ENCODE measurements around the gene POLQ.

Gene POLQ

DNA sequence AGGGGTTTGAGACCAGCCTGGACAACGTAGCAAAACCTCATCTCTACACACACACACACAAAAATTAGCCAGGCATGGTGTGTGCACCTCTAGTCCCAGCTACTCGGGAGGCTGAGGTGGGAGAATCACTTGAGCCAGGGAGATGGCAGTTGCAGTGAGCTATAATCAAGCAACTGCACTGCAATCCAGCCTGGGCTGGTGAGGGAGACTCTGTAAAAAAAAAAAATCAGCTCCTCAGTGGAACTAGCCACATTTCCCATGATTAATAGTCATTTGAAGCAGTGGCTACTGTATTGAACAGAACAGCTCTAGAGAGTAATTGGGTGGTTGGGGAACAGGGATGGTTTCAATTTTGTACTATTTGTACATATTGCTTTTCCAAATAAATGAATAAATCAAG, 35.9 kb upstream of the POLQ start:
- TF ChIP-seq CTCF (IDR thresholded peaks at IDR 0.05), result no peak
- Histone ChIP-seq H3K27ac (no peak overlapping the region), H3K9ac (no peak overlapping the region), H3K27me3 (ENCODE audit: control insufficient read depth, insufficient read depth, low read length) (no peaks in the 10 kb centered on the region), H3K9me3 (ENCODE audit: control insufficient read depth, low read length) (no peaks in the 10 kb centered on the region), H3K36me3 (ENCODE audit: control insufficient read depth, insufficient read depth, low read length) (no peaks in the 10 kb centered on the region), H3K4me1 (no peaks in the 10 kb centered on the region), H3K79me2 (no peaks in the 10 kb centered on the region), H3K4me2 (ENCODE audit: low read length) (no peak overlapping the region), H3K4me3 (ENCODE audit: low read depth, low read length) (no peak overlapping the region), H2AFZ (no peak overlapping the region)

DNA sequence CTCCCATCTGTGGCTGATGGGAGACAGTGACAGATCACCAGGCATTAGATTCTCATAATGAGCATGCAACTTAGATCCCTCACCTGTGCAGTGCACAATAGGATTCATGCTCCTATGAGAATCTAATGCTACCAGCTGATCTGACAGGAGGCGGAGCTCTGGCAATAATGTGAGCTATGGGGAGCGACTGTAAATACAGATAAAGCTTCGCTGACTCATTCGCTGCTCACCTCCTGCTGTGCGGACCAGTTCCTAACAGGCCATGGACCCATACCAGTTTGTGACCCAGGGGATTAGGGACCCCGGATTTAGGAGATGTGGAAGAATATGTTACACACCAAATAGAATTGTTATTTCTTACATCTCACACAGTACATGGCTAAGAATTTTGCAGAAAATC, 28.7 kb upstream of the POLQ start:
- Histone ChIP-seq H2AFZ (no peak overlapping the region), H3K4me3 (ENCODE audit: low read depth, low read length) (no peak overlapping the region), H3K4me1 (no peaks in the 10 kb centered on the region), H3K36me3 (ENCODE audit: control insufficient read depth, insufficient read depth, low read length) (no peaks in the 10 kb centered on the region), H3K9me3 (ENCODE audit: control insufficient read depth, low read length) (no peaks in the 10 kb centered on the region), H3K27me3 (ENCODE audit: control insufficient read depth, insufficient read depth, low read length) (no peaks in the 10 kb centered on the region), H3K27ac (no peak overlapping the region), H3K79me2 (no peaks in the 10 kb centered on the region), H3K4me2 (ENCODE audit: low read length) (no peak overlapping the region), H3K9ac (no peak overlapping the region)
- TF ChIP-seq CTCF (IDR thresholded peaks at IDR 0.05), result no peak

- no peaks in the 10 kb centered on the region for H3K27me3 ChIP-seq (ENCODE audit: control insufficient read depth, insufficient read depth, low read length)
- H3K4me1 ChIP-seq, result no peaks in the 10 kb centered on the region
- TF ChIP-seq CTCF (IDR thresholded peaks at IDR 0.05), result no peak
- H3K9me3 ChIP-seq (ENCODE audit: control insufficient read depth, low read length), result no peaks in the 10 kb centered on the region
- no peak within 1 kb of the TSS for H3K9ac ChIP-seq
- no peak within 1 kb of the TSS for H3K27ac ChIP-seq
- no peaks in the 10 kb centered on the region for H3K79me2 ChIP-seq
- no peak within 1 kb of the TSS for H3K4me3 ChIP-seq (ENCODE audit: low read depth, low read length)
- H2AFZ ChIP-seq, result no peak within 1 kb of the TSS
- no peak within 1 kb of the TSS for H3K4me2 ChIP-seq (ENCODE audit: low read length)
- no peaks in the 10 kb centered on the region for H3K36me3 ChIP-seq (ENCODE audit: control insufficient read depth, insufficient read depth, low read length)
These were observed 21.9 kb upstream of the POLQ start, which contains the start of gene ARGFX for GRCh38 chr3:121567649-121568048. TSS of gene ARGFX (plus strand) at chr3:121567949. CDS start at chr3:121570714, 2,765 bp downstream.

GRCh38 chr3:121566773-121567172, 21.0 kb upstream of the POLQ start:
- Histone ChIP-seq H3K4me3 (ENCODE audit: low read depth, low read length) (no peak overlapping the region), H3K27ac (no peak overlapping the region), H3K4me1 (no peaks in the 10 kb centered on the region), H2AFZ (no peak overlapping the region), H3K4me2 (ENCODE audit: low read length) (no peak overlapping the region), H3K36me3 (ENCODE audit: control insufficient read depth, insufficient read depth, low read length) (no peaks in the 10 kb centered on the region), H3K9ac (no peak overlapping the region), H3K9me3 (ENCODE audit: control insufficient read depth, low read length) (no peaks in the 10 kb centered on the region), H3K79me2 (no peaks in the 10 kb centered on the region), H3K27me3 (ENCODE audit: control insufficient read depth, insufficient read depth, low read length) (no peaks in the 10 kb centered on the region)
- TF ChIP-seq CTCF (IDR thresholded peaks at IDR 0.05), result no peak

- no peak overlapping the region for H3K4me2 ChIP-seq (ENCODE audit: low read length)
- no peaks in the 10 kb centered on the region for H3K4me1 ChIP-seq
- H2AFZ ChIP-seq, result peak overlapping the region; percentile 72
- no peak for TF ChIP-seq CTCF (IDR thresholded peaks at IDR 0.05)
- H3K9me3 ChIP-seq (ENCODE audit: control insufficient read depth, low read length), result no peaks in the 10 kb centered on the region
- H3K4me3 ChIP-seq (ENCODE audit: low read depth, low read length), result no peak overlapping the region
- no peak overlapping the region for H3K27ac ChIP-seq
- H3K27me3 ChIP-seq (ENCODE audit: control insufficient read depth, insufficient read depth, low read length), result no peaks in the 10 kb centered on the region
- no peaks in the 10 kb centered on the region for H3K79me2 ChIP-seq
- H3K9ac ChIP-seq, result no peak overlapping the region
- H3K36me3 ChIP-seq (ENCODE audit: control insufficient read depth, insufficient read depth, low read length), result no peaks in the 10 kb centered on the region
These were observed 16.4 kb upstream of the POLQ start for GRCh38 chr3:121562148-121562547.
